Testis (tissue), 2 donors: ENCODE measurements around the gene PKNOX2.

Source experiments
- CTCF ChIP-seq, 3 experiments: fragments of 450-650 bp in 2 of 3; fragments of 200-600 bp in 1 of 3; sonication (generic) in 1 of 3; IDR thresholded peaks; one replicate each; pipeline ENCODE4 v1.5.1; 2016 to 2019; ENCODE audit warnings: antibody characterized with exemption in 3 of 3, mild to moderate bottlenecking in 2 of 3, moderate library complexity in 1 of 3
- POLR2A ChIP-seq: fragments of 450-650 bp; IDR thresholded peaks from one replicate; pipeline ENCODE4 v1.6.1; 2017; ENCODE audit warnings: antibody characterized with exemption, mild to moderate bottlenecking, moderate library complexity

GRCh38 chr11:125468025-125468424 is 303.5 kb downstream of the PKNOX2 start:
- TF ChIP-seq CTCF (IDR thresholded peaks at IDR 0.05): no peak
- no peak for TF ChIP-seq POLR2A
